Gastrocnemius medialis (tissue), 4 donors: Measurements from ENCODE around the gene AKAP3. TPM values are rescaled to one million over a fixed set of nuclear protein-coding genes. Genes with fewer than 3 reads are reported as not detected.

Experiments used
- ATAC-seq, 2 donors: fragments of 150-250 bp; one replicate each; pipeline ENCODE4 v1.9.1; 2016
- DNase-seq, 2 donors: peaks; one replicate each; pipeline ENCODE4 v3.0.0-alpha.2; 2019
- H3K27ac ChIP-seq, 4 donors: fragments of 200-600 bp; sonication (generic); 1 replicate in 1 of 4; 2 replicates in 3 of 4; pipeline ENCODE4 v1.5.1; 2016 to 2018; ENCODE audit warnings: mild to moderate bottlenecking in 2 of 4, moderate library complexity in 1 of 4
- H3K27me3 ChIP-seq, 3 donors: fragments of 200-600 bp; sonication (generic) in 2 of 3; 1 replicate in 1 of 3; 2 replicates in 2 of 3; pipeline versions ENCODE4 v1.5.1 to v1.6.0; 2016 to 2019; ENCODE audit warnings: mild to moderate bottlenecking in 1 of 3, moderate library complexity in 1 of 3
- H3K36me3 ChIP-seq, 2 donors: fragments of 200-600 bp; sonication (generic) in 1 of 2; one replicate each; pipeline ENCODE4 v1.5.1; 2017 to 2018
- H3K4me1 ChIP-seq, 2 donors: fragments of 200-600 bp; sonication (generic) in 1 of 2; one replicate each; pipeline ENCODE4 v1.5.1; 2016 to 2017; ENCODE audit warnings: mild to moderate bottlenecking in 2 of 2
- H3K4me3 ChIP-seq, 4 donors: fragments of 200-600 bp; sonication (generic) in 3 of 4; 1 replicate in 1 of 4; 2 replicates in 3 of 4; pipeline ENCODE4 v1.5.1; 2016 to 2019; ENCODE audit warnings: mild to moderate bottlenecking in 2 of 4
- H3K9me3 ChIP-seq, 3 donors: fragments of 200-600 bp; sonication (generic) in 2 of 3; 1 replicate in 1 of 3; 2 replicates in 2 of 3; pipeline ENCODE4 v1.5.1; 2016 to 2019
- POLR2A ChIP-seq, 2 donors: fragments of 450-650 bp; IDR thresholded peaks; one replicate each; pipeline ENCODE4 v1.6.1; 2017; ENCODE audit warnings: antibody characterized with exemption in 2 of 2, mild to moderate bottlenecking in 2 of 2, moderate library complexity in 2 of 2
- in situ Hi-C, 4 donors: fragments of 200-750 bp; cut with MboI; loops; one replicate each; pipeline versions ENCODE4 v1.15.0 to v1.8.0; 2017; ENCODE audit warnings: low sequenced_read_pairs in 4 of 4
- intact Hi-C: fragments of 100-400 bp; cut with DNase I; formaldehyde crosslinking; loops from one replicate; pipeline ENCODE4 v1.15.1; 2023; ENCODE audit warnings: low total_unique reads
- total RNA-seq, 4 donors: library from RNA; depleted of rRNA; stranded (reverse); fragments of >200 nt; gene quantifications; one replicate each; pipeline versions ENCODE4 v1.1.0 to v1.2.3, GENCODE V29; 2016
- TF ChIP-seq, protein P1 (sequence below), 5 experiments: fragments of 450-650 bp in 3 of 5; fragments of 200-600 bp in 2 of 5; sonication (generic) in 2 of 5; IDR thresholded peaks in 4 of 5; conservative IDR thresholded peaks in 1 of 5; 1 replicate in 4 of 5; 2 replicates in 1 of 5; pipeline ENCODE4 v1.5.1; 2016 to 2019; ENCODE audit warnings: antibody characterized with exemption in 5 of 5, mild to moderate bottlenecking in 3 of 5, moderate library complexity in 3 of 5

Gene AKAP3
- total RNA-seq, 4 donors from 2014 or later, result 0.27 to 1.7 (median 0.71) TPM

DNA sequence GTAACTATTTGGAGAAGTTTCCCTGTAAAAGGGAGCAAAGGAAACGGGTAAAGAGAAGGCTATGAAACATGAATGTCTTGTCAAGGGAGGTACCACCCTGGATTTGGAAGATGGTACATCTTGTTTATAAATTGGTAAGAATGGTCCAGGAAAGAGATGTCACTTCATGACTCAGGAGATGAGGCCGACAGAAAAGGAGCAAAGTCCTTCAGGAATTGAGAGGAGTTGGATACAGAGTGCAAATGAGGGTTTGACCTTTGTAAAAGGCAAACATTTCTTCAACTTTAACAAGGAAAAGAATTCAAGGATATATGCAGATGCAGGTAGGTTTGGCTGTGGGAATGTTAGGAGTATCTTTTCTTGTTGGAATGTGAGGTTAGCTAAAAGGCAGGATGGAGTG is 30.9 kb upstream of the AKAP3 start:
- ATAC-seq, result no peak
- H3K9me3 ChIP-seq, result no peaks in the 10 kb centered on the region
- no peak overlapping the region for H3K27ac ChIP-seq
- H3K4me3 ChIP-seq, result no peak overlapping the region
- in situ Hi-C loops (no loop called here), intact Hi-C loops (no loop called here)
- peaks cover 0 to 33% of the 10 kb centered on the region in 2 donors for H3K36me3 ChIP-seq
- TF ChIP-seq POLR2A (IDR thresholded peaks at IDR 0.05), result no peak
- TF ChIP-seq, protein P1, sequence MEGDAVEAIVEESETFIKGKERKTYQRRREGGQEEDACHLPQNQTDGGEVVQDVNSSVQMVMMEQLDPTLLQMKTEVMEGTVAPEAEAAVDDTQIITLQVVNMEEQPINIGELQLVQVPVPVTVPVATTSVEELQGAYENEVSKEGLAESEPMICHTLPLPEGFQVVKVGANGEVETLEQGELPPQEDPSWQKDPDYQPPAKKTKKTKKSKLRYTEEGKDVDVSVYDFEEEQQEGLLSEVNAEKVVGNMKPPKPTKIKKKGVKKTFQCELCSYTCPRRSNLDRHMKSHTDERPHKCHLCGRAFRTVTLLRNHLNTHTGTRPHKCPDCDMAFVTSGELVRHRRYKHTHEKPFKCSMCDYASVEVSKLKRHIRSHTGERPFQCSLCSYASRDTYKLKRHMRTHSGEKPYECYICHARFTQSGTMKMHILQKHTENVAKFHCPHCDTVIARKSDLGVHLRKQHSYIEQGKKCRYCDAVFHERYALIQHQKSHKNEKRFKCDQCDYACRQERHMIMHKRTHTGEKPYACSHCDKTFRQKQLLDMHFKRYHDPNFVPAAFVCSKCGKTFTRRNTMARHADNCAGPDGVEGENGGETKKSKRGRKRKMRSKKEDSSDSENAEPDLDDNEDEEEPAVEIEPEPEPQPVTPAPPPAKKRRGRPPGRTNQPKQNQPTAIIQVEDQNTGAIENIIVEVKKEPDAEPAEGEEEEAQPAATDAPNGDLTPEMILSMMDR (IDR thresholded peaks at IDR 0.05 in 4 of 5, conservative IDR thresholded peaks at IDR 0.05 in 1 of 5), result no peak
- no peaks in the 10 kb centered on the region for H3K4me1 ChIP-seq
- H3K27me3 ChIP-seq, result no peaks in the 10 kb centered on the region
- no peak for DNase-seq

GRCh38 chr12:4665236-4665635 is 16.4 kb upstream of the AKAP3 start:
- in situ Hi-C loops, result no loop called here
- H3K27me3 ChIP-seq, result no peaks in the 10 kb centered on the region
- intact Hi-C loops, result no loop called here
- no peaks in the 10 kb centered on the region for H3K9me3 ChIP-seq
- no peak for DNase-seq
- TF ChIP-seq, protein P1 (IDR thresholded peaks at IDR 0.05 in 4 of 5, conservative IDR thresholded peaks at IDR 0.05 in 1 of 5), result no peak
- TF ChIP-seq POLR2A (IDR thresholded peaks at IDR 0.05), result no peak
- peaks cover 0 to 97% of the 10 kb centered on the region in 2 donors for H3K36me3 ChIP-seq
- no peaks in the 10 kb centered on the region for H3K4me1 ChIP-seq
- H3K4me3 ChIP-seq, result no peak overlapping the region
- no peak overlapping the region for H3K27ac ChIP-seq
- no peak for ATAC-seq

DNA sequence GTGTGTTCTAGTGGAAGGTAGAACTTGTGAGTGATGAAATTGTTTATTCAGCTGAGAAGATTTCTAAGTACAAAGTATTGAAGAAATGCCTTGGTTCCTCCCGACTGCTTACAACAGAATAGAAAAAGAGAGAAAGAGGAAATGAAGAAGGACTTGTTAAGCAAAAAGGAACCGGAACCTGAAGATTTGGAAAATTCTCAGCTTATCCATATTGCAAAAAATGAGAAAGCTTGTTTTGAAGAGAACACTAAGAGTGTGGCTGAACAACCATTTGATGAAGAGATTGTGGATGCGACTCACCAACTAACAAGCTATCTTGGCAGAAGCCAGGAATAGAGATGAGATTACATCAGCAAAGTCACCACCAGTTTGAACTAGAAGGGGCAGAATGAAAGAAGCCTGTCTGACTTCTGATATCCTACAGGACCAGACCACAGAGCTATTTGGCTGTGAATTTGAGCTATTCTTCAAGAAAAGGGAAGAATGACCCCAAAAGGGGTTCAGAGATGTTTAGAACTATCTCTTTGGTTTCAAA is 15.2 kb upstream of the AKAP3 start:
- Histone ChIP-seq H3K4me1 (no peaks in the 10 kb centered on the region), H3K4me3 (no peak overlapping the region), H3K27me3 (no peaks in the 10 kb centered on the region), H3K9me3 (no peaks in the 10 kb centered on the region), H3K36me3 (peaks cover 0 to 97% of the 10 kb centered on the region in 2 donors), H3K27ac (no peak overlapping the region)
- intact Hi-C loops (no loop called here), in situ Hi-C loops (no loop called here)
- DNase-seq (no peak), ATAC-seq (no peak)
- TF ChIP-seq POLR2A (IDR thresholded peaks at IDR 0.05), result no peak
- TF ChIP-seq, protein P1 (IDR thresholded peaks at IDR 0.05 in 4 of 5, conservative IDR thresholded peaks at IDR 0.05 in 1 of 5), result no peak

GRCh38 chr12:4653691-4654090 is 4.8 kb upstream of the AKAP3 start:
- in situ Hi-C loops, result no loop called here
- H3K27ac ChIP-seq, result no peak overlapping the region
- intact Hi-C loops, result no loop called here
- H3K4me3 ChIP-seq, result no peak overlapping the region
- ATAC-seq (no peak), DNase-seq (no peak)
- H3K36me3 ChIP-seq, result peaks cover 2 to 44% of the 10 kb centered on the region in 2 donors
- no peak for TF ChIP-seq POLR2A (IDR thresholded peaks at IDR 0.05)
- TF ChIP-seq, protein P1 (IDR thresholded peaks at IDR 0.05 in 4 of 5, conservative IDR thresholded peaks at IDR 0.05 in 1 of 5), result no peak
- H3K9me3 ChIP-seq, result no peaks in the 10 kb centered on the region
- H3K4me1 ChIP-seq, result peaks cover 34 to 40% of the 10 kb centered on the region in 2 donors
- H3K27me3 ChIP-seq, result no peaks in the 10 kb centered on the region

GRCh38 chr12:4653257-4653656 is 4.4 kb upstream of the AKAP3 start:
- Histone ChIP-seq H3K36me3 (peaks cover 2 to 39% of the 10 kb centered on the region in 2 donors), H3K4me3 (no peak overlapping the region), H3K9me3 (no peaks in the 10 kb centered on the region), H3K27me3 (no peaks in the 10 kb centered on the region), H3K4me1 (peaks cover 37 to 41% of the 10 kb centered on the region in 2 donors), H3K27ac (no peak overlapping the region)
- in situ Hi-C loops (no loop called here), intact Hi-C loops (no loop called here)
- ATAC-seq (no peak), DNase-seq (no peak)
- TF ChIP-seq, protein P1 (IDR thresholded peaks at IDR 0.05 in 4 of 5, conservative IDR thresholded peaks at IDR 0.05 in 1 of 5), result no peak
- TF ChIP-seq POLR2A (IDR thresholded peaks at IDR 0.05), result no peak
